Measurements from ENCODE around the gene ADSS1. TPM values are rescaled to one million over a fixed set of nuclear protein-coding genes. Genes with fewer than 3 reads are reported as not detected.

The ADSS1 gene
- total RNA-seq, 1 experiment from 2014 or later, result 9.9 TPM

GRCh38 chr14:104789752-104790743, 66.0 kb downstream of the ADSS1 start:
- no peak overlapping the region for H3K9ac ChIP-seq (ENCODE audit: low read length)
- ChIA-PET CTCF (no interaction called here), RAD21 (ENCODE audit: low non-redundant PET in 1 of 2, low total read pairs in 2 of 2, uncharacterized antibody in 2 of 2, unreplicated experiment in 2 of 2) (no interaction called here), POLR2A (no interaction called here)
- H3K79me2 ChIP-seq (ENCODE audit: insufficient read depth, low read length), result peaks cover 81% of the 10 kb centered on the region
- peaks cover 8 to 12% of the 10 kb centered on the region in 2 experiments for H3K36me3 ChIP-seq (ENCODE audit: control insufficient read depth in 1 of 2, insufficient read depth in 2 of 2, low read length in 2 of 2)
- no peaks in the 10 kb centered on the region for H3K9me2 ChIP-seq (ENCODE audit: insufficient read depth)
- no peaks in the 10 kb centered on the region for H4K20me1 ChIP-seq (ENCODE audit: insufficient read depth)
- ATAC-seq, result no peak
- no TSS peak for BruUV-seq (replicated peaks)
- no peak overlapping the region for H3K4me3 ChIP-seq (replicated peaks in 1 of 2; ENCODE audit: low read depth in 1 of 2, low read length in 2 of 2)
- no peak overlapping the region for H3K4me2 ChIP-seq (ENCODE audit: low read length)
- TF ChIP-seq REST (IDR thresholded peaks at IDR 0.05; ENCODE audit: low read depth) (no peak), EGR1 (IDR thresholded peaks at IDR 0.05; ENCODE audit: low read depth) (no peak), RAD21 (IDR thresholded peaks at IDR 0.05; ENCODE audit: low read depth) (no peak), EZH2 (IDR thresholded peaks at IDR 0.05) (no peak), EZH2phosphoT487 (IDR thresholded peaks at IDR 0.05; ENCODE audit: borderline replicate concordance) (no peak), SRF (IDR thresholded peaks at IDR 0.05; ENCODE audit: low read depth) (no peak), CTCF (IDR thresholded peaks at IDR 0.05 in 2 of 3, conservative IDR thresholded peaks at IDR 0.05 in 1 of 3; ENCODE audit: borderline replicate concordance in 1 of 3, insufficient read depth in 1 of 3, low read depth in 2 of 3, low read length in 2 of 3) (no peak), CBX3 (IDR thresholded peaks at IDR 0.05; ENCODE audit: low read depth) (no peak), YY1 (IDR thresholded peaks at IDR 0.05; ENCODE audit: extremely low read depth, insufficient replicate concordance, low read depth, low read length) (no peak), ZNF274 (IDR thresholded peaks at IDR 0.05; ENCODE audit: low read depth, low read length) (no peak), ELF1 (IDR thresholded peaks at IDR 0.05; ENCODE audit: borderline replicate concordance, low read depth) (no peak), JUND (IDR thresholded peaks at IDR 0.05) (no peak), FOSL1 (IDR thresholded peaks at IDR 0.05; ENCODE audit: low read depth) (no peak), ATF3 (IDR thresholded peaks at IDR 0.05) (no peak), MAX (IDR thresholded peaks at IDR 0.05) (no peak), POLR2A (IDR thresholded peaks at IDR 0.05; ENCODE audit: borderline replicate concordance, extremely low read depth, insufficient read depth, insufficient read length) (no peak), ZBTB33 (IDR thresholded peaks at IDR 0.05; ENCODE audit: extremely low read depth, insufficient replicate concordance, low read length) (no peak), CEBPB (IDR thresholded peaks at IDR 0.05; ENCODE audit: low read depth) (no peak)
- no peaks in the 10 kb centered on the region for H3K27me3 ChIP-seq (ENCODE audit: insufficient read depth, low read length)
- no peaks in the 10 kb centered on the region for H3K9me3 ChIP-seq (ENCODE audit: control insufficient read depth in 1 of 2, insufficient read depth in 1 of 2, low read depth in 1 of 2, low read length in 2 of 2)
- DNase-seq (ENCODE audit: low read depth, low spot score), result no peak
- H2AFZ ChIP-seq (ENCODE audit: low read depth, low read length, poor library complexity, severe bottlenecking), result no peak overlapping the region
- intact Hi-C loops (cut with micrococcal nuclease), result no loop called here
- H3K27ac ChIP-seq (ENCODE audit: low read depth, low read length), result no peak overlapping the region
- H3K4me1 ChIP-seq (ENCODE audit: control insufficient read depth in 1 of 2, insufficient read depth in 2 of 2, low read length in 2 of 2), result peaks cover 10 to 18% of the 10 kb centered on the region in 2 experiments
